Measurements from ENCODE around the gene CLEC20A. TPM values are rescaled to one million over a fixed set of nuclear protein-coding genes. Genes with fewer than 3 reads are reported as not detected.

CLEC20A gene
- total RNA-seq, 4 donors from 2014 or later = not detected

- Histone ChIP-seq H3K4me1 (no peaks in the 10 kb centered on the region), H3K36me3 (no peaks in the 10 kb centered on the region), H3K4me3 (no peak overlapping the region), H3K27me3 (no peaks in the 10 kb centered on the region), H3K27ac (no peak overlapping the region), H3K9me3 (no peaks in the 10 kb centered on the region)
- WGBS, 2 donors (ENCODE audit: low coverage in 1 of 2) = 33 to 44% methylated on average over 1 of the region's 1 CpG
- no peak for TF ChIP-seq POLR2AphosphoS5 (IDR thresholded peaks at IDR 0.05)
- TF ChIP-seq EP300 (IDR thresholded peaks at IDR 0.05) = no peak
- TF ChIP-seq POLR2A (IDR thresholded peaks at IDR 0.05) = no peak
- TF ChIP-seq CTCF (IDR thresholded peaks at IDR 0.05) = no peak
- ATAC-seq = no peak
These were observed 62.4 kb downstream of the CLEC20A start for GRCh38 chr1:178434360-178434759.

Small RNAs within 50 kb of the gene (small RNA-seq; reads per million reads assigned to genes)
- 0 reads per million in 4 donors for gene RF00017

Other genes with a start within 250 kb of the CLEC20A start
- gene TEX35, start 16.1 kb upstream of the CLEC20A start, total RNA-seq = not detected
- 10 to 100 TPM; 12.0 to 17.7 (median 15.1) TPM for gene RALGPS2, start 228.3 kb upstream of the CLEC20A start, total RNA-seq